Gastrocnemius medialis (tissue), 4 donors: ENCODE results near the gene USP5.

ENCODE experiments used
- POLR2A ChIP-seq, 2 donors: fragments of 450-650 bp; IDR thresholded peaks; one replicate each; pipeline ENCODE4 v1.6.1; 2017; ENCODE audit warnings: antibody characterized with exemption in 2 of 2, mild to moderate bottlenecking in 2 of 2, moderate library complexity in 2 of 2
- TF ChIP-seq, protein P1 (sequence below), 5 experiments: fragments of 450-650 bp in 3 of 5; fragments of 200-600 bp in 2 of 5; sonication (generic) in 2 of 5; IDR thresholded peaks in 4 of 5; conservative IDR thresholded peaks in 1 of 5; 1 replicate in 4 of 5; 2 replicates in 1 of 5; pipeline ENCODE4 v1.5.1; 2016 to 2019; ENCODE audit warnings: antibody characterized with exemption in 5 of 5, mild to moderate bottlenecking in 3 of 5, moderate library complexity in 3 of 5

DNA sequence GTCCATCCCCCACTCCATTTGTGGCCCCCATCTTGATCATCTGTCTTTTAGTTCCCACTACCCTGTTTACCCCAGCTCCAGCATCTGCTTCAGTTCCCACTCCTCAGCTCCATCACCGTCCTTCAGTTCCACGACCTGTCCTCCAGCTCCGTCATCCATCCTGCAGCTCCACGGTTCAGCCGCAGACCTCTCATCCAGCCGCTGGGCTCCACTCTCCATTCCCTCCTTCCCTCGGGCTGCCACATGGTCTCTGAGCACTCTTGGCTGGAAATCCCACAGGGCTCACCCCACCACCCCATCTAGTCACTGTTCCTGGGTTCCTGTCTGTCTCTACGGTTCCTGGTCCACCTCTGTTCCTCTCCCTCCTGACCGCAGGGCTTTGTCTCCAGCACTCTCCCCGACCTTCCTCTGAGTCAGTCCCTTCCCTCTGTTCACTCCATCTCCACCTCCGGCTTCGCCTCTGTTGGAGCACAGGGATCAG is 27.0 kb upstream of the USP5 start:
- TF ChIP-seq, protein P1, sequence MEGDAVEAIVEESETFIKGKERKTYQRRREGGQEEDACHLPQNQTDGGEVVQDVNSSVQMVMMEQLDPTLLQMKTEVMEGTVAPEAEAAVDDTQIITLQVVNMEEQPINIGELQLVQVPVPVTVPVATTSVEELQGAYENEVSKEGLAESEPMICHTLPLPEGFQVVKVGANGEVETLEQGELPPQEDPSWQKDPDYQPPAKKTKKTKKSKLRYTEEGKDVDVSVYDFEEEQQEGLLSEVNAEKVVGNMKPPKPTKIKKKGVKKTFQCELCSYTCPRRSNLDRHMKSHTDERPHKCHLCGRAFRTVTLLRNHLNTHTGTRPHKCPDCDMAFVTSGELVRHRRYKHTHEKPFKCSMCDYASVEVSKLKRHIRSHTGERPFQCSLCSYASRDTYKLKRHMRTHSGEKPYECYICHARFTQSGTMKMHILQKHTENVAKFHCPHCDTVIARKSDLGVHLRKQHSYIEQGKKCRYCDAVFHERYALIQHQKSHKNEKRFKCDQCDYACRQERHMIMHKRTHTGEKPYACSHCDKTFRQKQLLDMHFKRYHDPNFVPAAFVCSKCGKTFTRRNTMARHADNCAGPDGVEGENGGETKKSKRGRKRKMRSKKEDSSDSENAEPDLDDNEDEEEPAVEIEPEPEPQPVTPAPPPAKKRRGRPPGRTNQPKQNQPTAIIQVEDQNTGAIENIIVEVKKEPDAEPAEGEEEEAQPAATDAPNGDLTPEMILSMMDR (IDR thresholded peaks at IDR 0.05 in 4 of 5, conservative IDR thresholded peaks at IDR 0.05 in 1 of 5): no peak
- no peak for TF ChIP-seq POLR2A (IDR thresholded peaks at IDR 0.05)
